C4-2B (cell line): ENCODE measurements around the gene GPATCH4.

Experiments used
- ZFX ChIP-seq: fragments of 450-650 bp; IDR thresholded peaks from 2 replicates; pipeline ENCODE4 v1.6.1; 2017
- TF ChIP-seq, protein P1 (sequence below): fragments of 450-650 bp; conservative IDR thresholded peaks from 2 replicates; pipeline ENCODE4 v1.5.1; 2017; ENCODE audit warnings: mild to moderate bottlenecking

DNA sequence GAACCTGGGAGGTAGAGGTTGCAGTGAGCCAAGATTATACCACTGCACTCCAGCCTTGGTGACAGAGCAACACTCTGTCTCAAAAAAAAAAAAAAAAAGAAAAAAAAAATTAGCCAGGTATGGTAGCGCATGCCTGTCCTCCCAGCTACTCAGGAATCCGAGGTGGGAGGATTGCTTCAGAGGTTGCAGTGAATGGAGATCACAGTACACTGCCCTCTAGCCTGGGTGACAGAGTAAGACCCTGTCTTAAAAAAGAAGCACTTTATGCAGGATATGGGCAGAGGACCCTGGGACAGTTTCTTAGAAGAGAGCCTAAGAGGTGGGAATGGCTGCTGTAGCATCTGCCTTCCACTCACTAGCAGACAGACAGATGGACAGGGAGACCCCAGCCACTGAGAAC, 51.9 kb downstream of the GPATCH4 start:
- TF ChIP-seq, protein P1, sequence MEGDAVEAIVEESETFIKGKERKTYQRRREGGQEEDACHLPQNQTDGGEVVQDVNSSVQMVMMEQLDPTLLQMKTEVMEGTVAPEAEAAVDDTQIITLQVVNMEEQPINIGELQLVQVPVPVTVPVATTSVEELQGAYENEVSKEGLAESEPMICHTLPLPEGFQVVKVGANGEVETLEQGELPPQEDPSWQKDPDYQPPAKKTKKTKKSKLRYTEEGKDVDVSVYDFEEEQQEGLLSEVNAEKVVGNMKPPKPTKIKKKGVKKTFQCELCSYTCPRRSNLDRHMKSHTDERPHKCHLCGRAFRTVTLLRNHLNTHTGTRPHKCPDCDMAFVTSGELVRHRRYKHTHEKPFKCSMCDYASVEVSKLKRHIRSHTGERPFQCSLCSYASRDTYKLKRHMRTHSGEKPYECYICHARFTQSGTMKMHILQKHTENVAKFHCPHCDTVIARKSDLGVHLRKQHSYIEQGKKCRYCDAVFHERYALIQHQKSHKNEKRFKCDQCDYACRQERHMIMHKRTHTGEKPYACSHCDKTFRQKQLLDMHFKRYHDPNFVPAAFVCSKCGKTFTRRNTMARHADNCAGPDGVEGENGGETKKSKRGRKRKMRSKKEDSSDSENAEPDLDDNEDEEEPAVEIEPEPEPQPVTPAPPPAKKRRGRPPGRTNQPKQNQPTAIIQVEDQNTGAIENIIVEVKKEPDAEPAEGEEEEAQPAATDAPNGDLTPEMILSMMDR: no peak
- TF ChIP-seq ZFX: no peak
